Ureter (tissue), 1 donor: ENCODE results near the gene ALPG. TPM values are rescaled to one million over a fixed set of nuclear protein-coding genes. Genes with fewer than 3 reads are reported as not detected.
"Not testable (repeated sequence)": the region's sequence is repeated elsewhere in the genome, so short reads cannot be mapped to it uniquely, and the experiment has no call there.

Source experiments
- DNase-seq: peaks from one replicate; pipeline ENCODE4 v3.0.0-alpha.2; 2020; ENCODE audit warnings: low spot score
- total RNA-seq: library from RNA; stranded (reverse); gene quantifications from one replicate; pipeline ENCODE4 v1.2.4, GENCODE V29; 2023
- donor health status: DM: yes; HTN: yes; CAD: no.

ALPG gene
- not detected for total RNA-seq

- no peak for DNase-seq
Measured at GRCh38 chr2:232406556-232407310, at the start of gene ALPG. TSS of gene ALPG (plus strand) at chr2:232406844. CDS start at chr2:232406895, 51 bp downstream.

- DNase-seq, result no peak
Measured at GRCh38 chr2:232361646-232362045, 45.0 kb upstream of the ALPG start.

GRCh38 chr2:232362174-232362900 lies 44.3 kb upstream of the ALPG start:
- no peak for DNase-seq

GRCh38 chr2:232363064-232363783 lies 43.4 kb upstream of the ALPG start:
- not testable (repeated sequence) for DNase-seq

- DNase-seq, result no peak
Measured at GRCh38 chr2:232363784-232364615, 42.6 kb upstream of the ALPG start.

GRCh38 chr2:232364806-232365594 lies 41.6 kb upstream of the ALPG start:
- DNase-seq, result not testable (repeated sequence)

GRCh38 chr2:232365621-232366321 lies 40.9 kb upstream of the ALPG start:
- DNase-seq, result no peak

GRCh38 chr2:232366461-232366860 lies 40.2 kb upstream of the ALPG start:
- not testable (repeated sequence) for DNase-seq

- no peak for DNase-seq
Measured at GRCh38 chr2:232367016-232367415, 39.6 kb upstream of the ALPG start.

GRCh38 chr2:232367591-232368233 lies 38.9 kb upstream of the ALPG start:
- DNase-seq, result no peak

GRCh38 chr2:232368311-232368731 lies 38.3 kb upstream of the ALPG start:
- DNase-seq, result no peak

GRCh38 chr2:232369126-232369951 lies 37.3 kb upstream of the ALPG start:
- DNase-seq, result no peak

GRCh38 chr2:232370007-232370406 lies 36.6 kb upstream of the ALPG start:
- DNase-seq, result not testable (repeated sequence)

GRCh38 chr2:232372231-232373208 lies 34.1 kb upstream of the ALPG start:
- DNase-seq, result no peak

GRCh38 chr2:232374356-232374755 lies 32.3 kb upstream of the ALPG start:
- DNase-seq, result no peak

GRCh38 chr2:232375164-232375563 lies 31.5 kb upstream of the ALPG start:
- DNase-seq, result no peak

GRCh38 chr2:232376260-232376659 lies 30.4 kb upstream of the ALPG start:
- DNase-seq, result no peak
